ENCODE measurements around the gene MYO18A.

DNA sequence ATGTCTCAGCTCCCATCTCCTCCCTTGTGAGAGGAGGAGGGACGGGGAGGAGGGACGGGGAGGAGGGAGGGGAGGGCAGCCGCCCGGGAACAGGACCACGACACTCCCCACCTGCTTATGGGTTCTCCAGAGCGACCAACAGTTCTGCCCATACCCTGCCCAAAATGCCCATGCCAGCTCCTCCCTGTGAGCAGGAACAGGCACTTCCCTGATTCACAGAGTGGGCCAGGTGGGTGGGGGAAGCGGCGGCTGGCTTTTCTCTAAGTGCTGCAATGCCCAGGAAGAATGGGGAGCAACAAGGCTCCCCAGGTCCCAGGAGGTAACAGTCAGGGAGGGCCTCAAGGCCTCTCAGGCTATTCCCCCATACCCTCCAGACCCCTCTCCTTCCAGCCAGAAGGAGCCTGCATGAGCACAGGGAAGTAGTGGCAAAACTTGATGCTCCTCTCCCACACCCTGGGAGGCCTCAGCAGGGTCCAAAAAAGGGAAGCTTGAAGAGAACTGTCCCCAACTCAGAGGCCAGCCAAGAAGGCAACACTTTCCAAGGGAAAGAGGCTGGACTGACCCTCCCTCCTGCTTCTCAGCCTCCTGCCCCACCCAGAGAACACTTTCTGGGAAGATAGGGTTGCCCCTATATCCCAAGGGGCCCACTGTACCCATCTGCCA is 53.8 kb downstream of the MYO18A start:
- TF ChIP-seq MZF1 (tag by site-specific recombination; IDR thresholded peaks at IDR 0.05; ENCODE audit: borderline replicate concordance) (no peak), ZNF175 (tag by site-specific recombination; IDR thresholded peaks at IDR 0.05) (no peak), CTCF (tag by site-specific recombination; IDR thresholded peaks at IDR 0.05) (no peak), KLF8 (tag by site-specific recombination; IDR thresholded peaks at IDR 0.05) (no peak)
- TF ChIP-seq, protein P1, sequence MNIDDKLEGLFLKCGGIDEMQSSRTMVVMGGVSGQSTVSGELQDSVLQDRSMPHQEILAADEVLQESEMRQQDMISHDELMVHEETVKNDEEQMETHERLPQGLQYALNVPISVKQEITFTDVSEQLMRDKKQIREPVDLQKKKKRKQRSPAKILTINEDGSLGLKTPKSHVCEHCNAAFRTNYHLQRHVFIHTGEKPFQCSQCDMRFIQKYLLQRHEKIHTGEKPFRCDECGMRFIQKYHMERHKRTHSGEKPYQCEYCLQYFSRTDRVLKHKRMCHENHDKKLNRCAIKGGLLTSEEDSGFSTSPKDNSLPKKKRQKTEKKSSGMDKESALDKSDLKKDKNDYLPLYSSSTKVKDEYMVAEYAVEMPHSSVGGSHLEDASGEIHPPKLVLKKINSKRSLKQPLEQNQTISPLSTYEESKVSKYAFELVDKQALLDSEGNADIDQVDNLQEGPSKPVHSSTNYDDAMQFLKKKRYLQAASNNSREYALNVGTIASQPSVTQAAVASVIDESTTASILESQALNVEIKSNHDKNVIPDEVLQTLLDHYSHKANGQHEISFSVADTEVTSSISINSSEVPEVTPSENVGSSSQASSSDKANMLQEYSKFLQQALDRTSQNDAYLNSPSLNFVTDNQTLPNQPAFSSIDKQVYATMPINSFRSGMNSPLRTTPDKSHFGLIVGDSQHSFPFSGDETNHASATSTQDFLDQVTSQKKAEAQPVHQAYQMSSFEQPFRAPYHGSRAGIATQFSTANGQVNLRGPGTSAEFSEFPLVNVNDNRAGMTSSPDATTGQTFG (tag by site-specific recombination; IDR thresholded peaks at IDR 0.05; ENCODE audit: borderline replicate concordance): no peak

All from HEK293 (cell line).